Uterus (tissue), 2 donors: Measurements from ENCODE around the gene SAE1.

Source experiments
- CTCF ChIP-seq, 4 experiments: fragments of 200-600 bp in 2 of 4; fragments of 450-650 bp in 2 of 4; sonication (generic) in 2 of 4; IDR thresholded peaks; one replicate each; pipeline ENCODE4 v1.5.1; 2016 to 2019; ENCODE audit warnings: antibody characterized with exemption in 4 of 4, mild to moderate bottlenecking in 2 of 4, moderate library complexity in 1 of 4
- POLR2A ChIP-seq, 2 donors: fragments of 450-650 bp; IDR thresholded peaks; one replicate each; pipeline ENCODE4 v1.6.1; 2016; ENCODE audit warnings: antibody characterized with exemption in 2 of 2, mild to moderate bottlenecking in 1 of 2, moderate library complexity in 1 of 2

- TF ChIP-seq POLR2A (IDR thresholded peaks at IDR 0.05) (no peak), CTCF (IDR thresholded peaks at IDR 0.05) (no peak)
These were observed 27.0 kb downstream of the SAE1 start for GRCh38 chr19:47157431-47158321.
